HCEC 1CT (cell line): ENCODE measurements around the gene IFITM5.
"Not testable (repeated sequence)": the region's sequence is repeated elsewhere in the genome, so short reads cannot be mapped to it uniquely, and the experiment has no call there.

ENCODE experiments used
- DNase-seq: peaks from one replicate; pipeline ENCODE4 v3.0.0-alpha.2; 2017

Gene IFITM5

DNA sequence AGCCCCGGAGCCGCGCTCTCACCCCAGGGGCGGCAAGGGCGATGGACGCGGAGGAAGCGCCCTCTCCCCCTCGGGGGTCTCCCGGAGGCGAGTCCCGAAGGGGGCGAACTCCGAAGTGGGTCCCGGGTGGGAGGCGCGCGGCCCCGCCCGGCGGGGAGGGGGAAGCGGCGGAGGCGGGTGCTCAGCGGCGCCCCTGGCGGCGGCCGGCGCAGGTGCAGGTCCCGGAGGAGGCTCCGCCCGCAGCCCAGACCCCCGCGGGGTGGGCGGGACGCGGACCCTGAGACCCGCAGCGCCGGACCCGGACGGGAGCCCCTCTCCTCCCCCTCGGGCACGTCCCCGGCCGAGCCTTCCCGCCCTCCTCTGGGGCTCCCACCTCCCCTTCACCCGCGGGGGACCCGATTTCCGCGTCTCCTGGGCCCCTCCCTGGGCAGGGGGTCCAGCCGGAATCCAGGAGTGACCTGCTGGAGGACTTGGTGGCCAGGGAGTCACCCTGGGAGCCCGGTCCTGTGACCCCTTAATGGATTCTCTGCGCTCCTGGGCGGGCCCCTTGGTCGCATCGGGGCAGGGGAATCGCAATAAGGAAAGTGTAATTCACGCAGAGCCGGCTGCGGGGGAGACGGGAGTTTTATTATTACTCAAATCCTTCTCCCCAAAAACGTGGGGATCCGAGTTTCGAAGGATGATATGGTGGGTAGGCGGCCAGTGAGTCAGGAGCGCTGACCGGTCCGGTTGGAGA, 11.9 kb upstream of the IFITM5 start:
- not testable (repeated sequence) for DNase-seq

GRCh38 chr11:309979-310572, 10.8 kb upstream of the IFITM5 start:
- DNase-seq = not testable (repeated sequence)

DNA sequence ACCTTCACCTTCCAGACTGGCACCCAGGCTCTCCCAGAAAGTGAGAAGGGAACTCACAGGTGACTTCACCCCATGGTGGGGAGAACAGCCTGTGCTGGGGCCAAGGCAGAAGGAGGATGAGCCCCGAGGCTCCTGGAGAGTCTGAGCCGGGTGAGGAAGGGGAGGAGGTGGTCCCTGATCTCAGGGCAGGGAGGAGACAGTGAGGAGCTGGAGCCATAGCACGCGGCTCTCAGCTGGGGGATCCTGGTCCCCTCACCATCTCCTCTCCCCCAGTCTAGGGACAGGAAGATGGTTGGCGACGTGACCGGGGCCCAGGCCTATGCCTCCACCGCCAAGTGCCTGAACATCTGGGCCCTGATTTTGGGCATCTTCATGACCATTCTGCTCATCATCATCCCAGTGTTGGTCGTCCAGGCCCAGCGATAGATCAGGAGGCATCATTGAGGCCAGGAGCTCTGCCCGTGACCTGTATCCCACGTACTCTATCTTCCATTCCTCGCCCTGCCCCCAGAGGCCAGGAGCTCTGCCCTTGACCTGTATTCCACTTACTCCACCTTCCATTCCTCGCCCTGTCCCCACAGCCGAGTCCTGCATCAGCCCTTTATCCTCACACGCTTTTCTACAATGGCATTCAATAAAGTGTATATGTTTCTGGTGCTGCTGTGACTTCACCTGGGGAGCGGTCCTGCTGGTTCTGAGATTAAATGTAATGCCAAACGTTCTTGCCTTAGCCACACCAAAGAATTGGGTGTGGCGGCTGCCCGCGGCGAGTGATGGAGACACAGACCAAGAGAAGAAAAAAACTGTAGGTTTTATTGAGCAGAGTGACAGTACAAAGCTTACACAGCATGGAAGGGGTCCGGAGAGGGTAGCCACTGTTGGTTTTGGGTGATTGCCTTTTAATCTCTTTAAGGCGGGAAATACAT, 9.7 kb upstream of the IFITM5 start:
- DNase-seq = not testable (repeated sequence)

- peak; percentile 93 for DNase-seq
These were observed 8.7 kb upstream of the IFITM5 start, which contains the start of gene IFITM2 for GRCh38 chr11:307766-308708. IFITM2 (plus strand) TSS chr11:307816; CDS start chr11:308193, 377 bp downstream.

DNA sequence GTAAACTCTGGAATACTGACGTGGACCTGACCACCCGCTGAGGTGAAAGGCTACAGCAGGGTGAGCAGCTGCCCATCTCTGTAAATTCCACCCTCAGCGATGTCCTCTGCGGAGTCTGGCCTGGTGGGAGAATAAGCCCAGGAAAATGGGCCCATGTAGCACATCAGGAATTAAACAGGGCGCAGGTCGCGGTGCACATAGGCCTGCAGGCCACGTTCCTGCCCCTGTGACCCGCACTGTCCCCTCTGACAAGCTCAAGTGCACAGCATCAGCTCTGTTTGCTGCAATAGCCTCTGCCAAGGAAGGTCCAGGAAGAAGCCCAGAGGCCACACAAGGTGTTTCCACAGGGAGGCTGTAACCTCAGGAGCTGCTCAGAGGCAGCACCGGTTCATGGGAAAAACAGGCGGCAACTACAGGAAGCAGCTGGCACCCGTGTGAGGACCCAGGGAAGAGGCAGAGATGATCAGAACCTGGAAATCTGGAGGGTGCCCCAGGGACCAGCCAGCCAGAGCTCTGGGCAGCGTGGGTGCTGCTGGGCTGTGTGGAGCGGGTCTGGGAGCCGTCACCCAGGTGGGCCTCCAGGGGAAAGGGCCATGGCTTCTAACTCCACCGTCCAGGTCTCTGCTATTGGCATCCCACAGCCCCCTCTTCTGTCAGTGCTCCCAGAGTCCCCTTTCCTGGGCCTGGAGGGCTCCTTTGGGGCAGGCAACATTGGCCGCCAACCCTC, 7.5 kb upstream of the IFITM5 start:
- DNase-seq = no peak

DNA sequence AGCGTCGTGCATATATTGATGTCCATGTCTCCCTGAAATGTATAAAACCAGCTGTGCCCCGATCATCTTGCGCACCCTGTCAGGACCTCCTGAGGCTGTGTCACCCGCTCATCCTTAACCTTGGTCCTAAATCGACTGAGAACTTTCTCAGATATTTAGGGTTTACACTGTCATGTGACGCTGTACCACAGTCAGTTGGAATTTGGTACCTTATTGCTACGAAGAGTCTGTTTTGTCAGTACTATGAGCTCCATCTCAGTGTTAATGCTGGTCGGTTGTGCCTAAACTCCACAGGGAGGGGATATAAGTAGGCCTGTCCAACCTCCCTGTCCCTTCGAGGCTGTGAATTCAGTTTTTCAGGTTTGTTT, 6.5 kb upstream of the IFITM5 start:
- DNase-seq = no peak

DNA sequence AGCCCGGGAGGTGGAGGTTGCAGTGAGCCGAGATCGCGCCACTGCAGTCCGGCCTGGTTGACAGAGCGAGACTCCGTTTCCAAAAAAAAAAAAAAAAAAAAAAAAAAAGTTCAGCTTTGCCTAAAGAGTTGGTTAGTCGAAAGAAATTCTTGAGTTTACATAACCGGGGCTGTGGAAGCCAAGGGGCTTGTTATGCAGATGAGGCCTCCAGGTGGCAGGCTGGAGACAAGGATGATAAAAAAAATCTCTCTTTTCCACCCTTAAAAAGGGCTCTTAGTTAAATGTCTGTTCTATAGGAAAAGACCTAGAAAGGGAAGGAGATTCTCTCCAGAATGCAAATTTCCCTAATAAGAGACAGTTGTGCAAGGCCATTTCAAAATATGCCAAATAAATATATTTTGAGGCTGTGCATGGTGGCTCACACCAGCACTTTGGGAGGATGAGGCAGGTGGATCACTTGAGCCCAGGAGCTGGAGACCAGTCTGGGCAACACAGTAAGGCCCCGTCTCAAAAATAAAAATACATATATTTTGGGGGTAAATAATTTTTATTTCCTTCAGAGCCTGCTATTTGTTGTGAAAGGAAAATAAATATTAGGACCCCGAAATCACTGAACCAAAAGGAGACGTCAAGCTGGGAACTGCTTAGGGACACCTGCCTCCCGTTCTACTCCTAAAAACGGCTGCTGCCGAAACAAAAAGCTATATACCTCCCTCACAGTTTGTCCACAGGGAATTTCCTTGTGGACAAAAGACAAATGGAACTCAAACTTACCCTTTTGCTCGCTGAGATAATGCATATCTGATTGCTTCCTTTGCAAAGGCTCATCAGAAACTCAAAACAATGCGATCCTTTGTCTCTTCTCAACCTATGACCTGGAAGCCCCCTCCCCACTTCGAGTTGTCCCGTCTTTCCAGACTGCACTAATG, 5.9 kb upstream of the IFITM5 start:
- peak; percentile 66 for DNase-seq

DNA sequence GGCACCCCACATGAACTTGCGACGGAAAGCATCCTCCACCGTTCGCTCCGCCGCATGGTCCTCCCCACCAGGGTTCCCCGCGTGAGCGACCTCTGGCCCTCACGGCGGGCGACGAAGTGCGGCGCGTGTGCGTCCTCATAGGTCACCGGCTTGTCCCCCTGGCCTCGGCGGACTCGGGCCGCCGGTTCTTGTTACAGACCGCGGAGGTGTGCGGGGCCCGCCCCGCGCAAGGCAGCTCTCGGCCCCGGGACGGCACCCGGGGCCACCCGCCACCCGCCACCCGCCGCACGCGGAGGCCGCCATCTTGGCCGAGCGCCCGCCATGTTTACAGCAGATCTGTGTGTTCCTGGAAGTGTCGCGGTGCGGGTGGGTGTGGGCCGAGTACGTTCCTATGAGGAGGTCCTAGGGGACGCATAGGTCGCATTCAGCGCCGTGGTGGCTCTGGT, 4.8 kb upstream of the IFITM5 start:
- DNase-seq = no peak

GRCh38 chr11:303363-303762, 4.0 kb upstream of the IFITM5 start:
- no peak for DNase-seq

DNA sequence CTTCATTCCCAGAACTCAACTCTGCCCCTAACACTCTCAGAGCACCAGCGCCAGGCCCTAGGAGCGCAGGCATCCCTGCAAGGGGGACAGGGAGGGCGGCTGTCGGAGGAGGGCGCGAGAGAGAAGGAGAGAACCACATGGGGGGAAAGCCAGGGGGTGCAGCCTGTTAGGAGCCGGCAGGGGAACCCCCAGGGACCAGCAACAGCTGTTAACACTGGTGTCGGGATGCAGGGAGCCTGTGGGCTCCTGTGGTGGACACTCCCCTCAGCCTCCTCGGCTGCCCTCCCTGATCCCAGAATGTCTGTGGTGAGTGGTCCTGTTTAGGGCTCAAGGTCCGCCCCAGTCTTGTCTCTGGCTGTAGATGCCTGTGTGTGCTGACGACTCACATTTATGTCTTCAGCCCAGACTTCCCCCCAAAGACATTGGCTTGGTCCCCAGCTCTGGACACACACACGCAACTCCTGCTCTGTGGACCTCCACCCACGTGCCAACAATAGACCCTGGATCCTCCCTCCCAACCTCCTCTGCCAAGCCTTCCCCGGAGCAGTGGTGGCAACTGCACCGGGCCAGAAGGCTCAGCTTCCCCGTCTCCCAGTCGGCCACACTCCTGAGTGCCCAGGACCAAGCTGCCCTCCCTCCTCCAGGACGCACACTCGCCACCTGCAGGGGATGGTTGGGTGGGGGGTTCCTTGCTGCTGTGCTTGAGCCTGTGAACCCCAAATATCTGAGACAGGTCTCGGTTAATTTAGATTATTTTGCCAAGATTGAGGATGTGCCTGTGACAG, 817 bp upstream of the IFITM5 start:
- DNase-seq = peak; percentile 18

DNA sequence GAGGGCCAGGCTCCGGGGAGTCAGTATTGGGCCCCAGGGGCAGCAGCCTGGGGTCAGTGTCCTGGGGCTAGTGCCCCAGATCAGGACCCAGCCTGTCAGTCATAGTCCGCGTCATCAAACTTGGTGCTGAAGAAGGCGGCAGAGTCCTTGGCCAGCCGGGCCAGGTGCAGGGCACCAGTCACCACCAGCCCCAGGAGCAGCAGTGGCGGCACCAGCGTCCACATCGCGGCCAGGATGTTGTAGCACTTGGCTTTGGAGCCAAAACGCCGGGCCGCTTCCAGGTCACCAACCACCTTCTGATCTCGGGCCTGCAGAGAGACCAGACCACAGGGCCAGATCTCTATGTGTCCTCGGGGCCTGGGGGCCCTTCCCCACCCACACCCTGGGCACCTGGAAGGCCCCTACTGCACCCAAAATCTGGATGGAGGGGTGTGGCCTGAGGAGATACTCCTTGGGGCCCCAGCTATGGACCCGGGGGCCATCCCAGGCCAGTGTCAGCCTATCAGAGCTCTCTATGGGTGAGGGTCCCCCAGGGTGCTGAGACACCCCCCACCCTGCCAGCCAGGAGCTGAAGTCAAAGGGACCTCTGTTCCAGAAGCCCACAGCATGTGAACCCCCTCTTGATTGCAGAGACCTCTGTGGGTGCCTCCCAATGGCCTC, 790 bp downstream of the IFITM5 start:
- DNase-seq = no peak

DNA sequence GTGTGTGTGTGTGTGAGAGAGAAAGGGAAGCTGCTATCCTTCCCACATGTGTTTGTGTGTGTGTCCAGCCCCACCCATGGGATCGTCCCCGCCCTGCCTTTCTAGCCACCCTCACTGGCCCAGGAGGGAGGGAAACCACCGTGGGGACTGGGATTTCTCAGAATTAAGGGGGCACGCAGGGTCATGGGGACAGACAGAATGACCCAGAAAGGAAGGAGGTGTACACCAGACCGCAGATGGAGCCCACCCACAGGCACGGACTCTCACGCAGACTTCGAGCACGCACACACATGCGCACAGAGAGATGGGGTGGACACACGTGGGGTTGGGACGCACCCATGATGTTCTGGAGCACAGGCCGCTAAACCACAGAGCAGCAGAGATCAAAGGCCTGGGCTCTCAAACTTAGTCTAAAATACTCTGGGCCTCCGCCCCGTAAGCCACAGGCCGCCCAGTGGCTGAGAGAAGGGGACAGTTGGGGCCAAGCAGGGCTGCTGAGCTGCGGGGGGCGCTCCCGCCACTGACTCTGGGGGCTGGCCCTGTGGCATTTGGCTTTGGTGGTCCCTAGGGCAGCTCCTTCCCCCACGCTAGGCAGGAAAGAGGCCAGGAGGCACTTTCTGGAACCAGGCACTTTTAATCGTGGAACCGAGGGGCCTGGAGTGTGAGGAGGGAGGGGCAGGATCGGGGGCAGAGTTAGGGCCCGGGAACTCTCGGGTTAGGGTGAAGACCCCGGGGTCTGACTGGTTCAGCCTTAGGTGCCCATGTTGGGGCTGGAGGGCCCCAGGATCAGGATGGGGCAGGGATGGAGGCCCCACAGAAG, 1.5 kb downstream of the IFITM5 start:
- DNase-seq = no peak

DNA sequence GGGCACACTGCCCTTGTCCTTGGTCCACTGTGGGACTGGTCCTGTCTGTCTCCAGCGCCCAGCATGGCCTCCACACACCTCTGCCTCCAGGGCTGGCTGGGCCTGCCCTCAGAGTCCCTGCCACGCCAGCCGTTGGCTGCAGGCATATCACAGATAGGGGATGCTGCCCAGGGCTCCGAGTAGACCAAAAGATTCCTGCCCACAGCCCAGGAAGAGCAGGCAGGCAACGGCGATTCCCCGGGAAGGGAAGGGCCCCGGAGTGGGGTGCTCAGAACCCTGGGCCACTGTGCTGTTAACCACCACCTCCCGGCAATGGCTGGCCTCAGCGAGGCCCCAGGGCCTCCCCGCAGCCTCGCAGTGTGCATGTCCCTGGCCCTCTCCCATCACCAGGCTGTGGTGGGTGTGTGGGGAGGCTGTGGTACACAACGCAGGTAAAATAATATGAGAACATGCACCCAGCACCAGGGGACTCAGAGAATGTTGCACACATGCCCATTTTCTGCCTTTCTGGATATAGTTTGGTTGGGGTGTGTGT, 2.2 kb downstream of the IFITM5 start:
- no peak for DNase-seq

- no peak for DNase-seq
These were observed 2.9 kb downstream of the IFITM5 start for GRCh38 chr11:296171-297050.

GRCh38 chr11:295351-296170, 3.8 kb downstream of the IFITM5 start:
- DNase-seq = no peak

DNA sequence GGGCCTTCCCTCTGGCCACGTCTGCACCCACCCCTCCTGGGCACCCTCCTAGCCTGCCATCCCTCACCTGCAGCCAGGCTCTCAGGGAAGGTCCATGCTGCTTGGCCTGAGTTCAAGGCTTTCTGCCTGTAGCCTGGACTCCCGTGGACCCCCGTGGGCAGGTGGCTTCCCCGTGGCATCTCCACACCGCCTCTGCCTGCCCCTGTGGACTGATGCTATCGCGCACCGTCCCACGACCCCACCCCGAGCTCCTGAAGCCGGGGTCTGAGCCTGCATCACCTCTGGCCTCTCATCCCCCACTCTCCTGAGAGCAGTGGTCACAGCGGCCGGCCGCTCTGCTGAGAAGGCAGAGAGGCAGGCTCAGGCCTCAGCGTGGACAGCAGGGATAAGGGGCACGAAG, 4.5 kb downstream of the IFITM5 start:
- DNase-seq = no peak
